Measurements from ENCODE around the gene WFIKKN1. TPM values are rescaled to one million over a fixed set of nuclear protein-coding genes. Genes with fewer than 3 reads are reported as not detected.
A peak's percentile ranks its signal among the peaks of the same experiment; 100 is the strongest.

The WFIKKN1 gene
- total RNA-seq, 1 donor from 2014 or later = 1.5 TPM

GRCh38 chr16:676565-676902, 45.7 kb downstream of the WFIKKN1 start:
- peaks cover 22% of the 10 kb centered on the region for H3K36me3 ChIP-seq
- ATAC-seq (no peak), DNase-seq (no peak)
- H3K4me3 ChIP-seq = no peak overlapping the region
- TF ChIP-seq CTCF (IDR thresholded peaks at IDR 0.05) = no peak
- no peaks in the 10 kb centered on the region for H3K27me3 ChIP-seq
- no peak overlapping the region for H3K27ac ChIP-seq
- intact Hi-C loops (cut with DNase I) = no loop called here
- no peaks in the 10 kb centered on the region for H3K9me3 ChIP-seq
- H3K4me1 ChIP-seq = peaks cover 18% of the 10 kb centered on the region

GRCh38 chr16:676913-677312, 46.1 kb downstream of the WFIKKN1 start:
- TF ChIP-seq CTCF (IDR thresholded peaks at IDR 0.05) = no peak
- intact Hi-C loops (cut with DNase I) = no loop called here
- no peaks in the 10 kb centered on the region for H3K27me3 ChIP-seq
- DNase-seq = peak; percentile 87
- H3K4me1 ChIP-seq = peaks cover 22% of the 10 kb centered on the region
- no peaks in the 10 kb centered on the region for H3K9me3 ChIP-seq
- peaks cover 22% of the 10 kb centered on the region for H3K36me3 ChIP-seq
- no peak overlapping the region for H3K27ac ChIP-seq
- no peak overlapping the region for H3K4me3 ChIP-seq
- no peak for ATAC-seq

- intact Hi-C loops (cut with DNase I) = no loop called here
- DNase-seq (no peak), ATAC-seq (no peak)
- H3K36me3 ChIP-seq = peaks cover 22% of the 10 kb centered on the region
- peaks cover 23% of the 10 kb centered on the region for H3K4me1 ChIP-seq
- no peak for TF ChIP-seq CTCF (IDR thresholded peaks at IDR 0.05)
- no peak overlapping the region for H3K27ac ChIP-seq
- H3K4me3 ChIP-seq = no peak overlapping the region
- no peaks in the 10 kb centered on the region for H3K27me3 ChIP-seq
- H3K9me3 ChIP-seq = no peaks in the 10 kb centered on the region
These were observed 46.8 kb downstream of the WFIKKN1 start for GRCh38 chr16:677316-678190.

GRCh38 chr16:678209-678857, 47.5 kb downstream of the WFIKKN1 start:
- no peak overlapping the region for H3K27ac ChIP-seq
- H3K4me3 ChIP-seq = no peak overlapping the region
- H3K4me1 ChIP-seq = peaks cover 27% of the 10 kb centered on the region
- no peaks in the 10 kb centered on the region for H3K9me3 ChIP-seq
- ATAC-seq = no peak
- H3K27me3 ChIP-seq = no peaks in the 10 kb centered on the region
- peaks cover 20% of the 10 kb centered on the region for H3K36me3 ChIP-seq
- DNase-seq = no peak
- TF ChIP-seq CTCF (IDR thresholded peaks at IDR 0.05) = no peak
- intact Hi-C loops (cut with DNase I) = no loop called here

DNA sequence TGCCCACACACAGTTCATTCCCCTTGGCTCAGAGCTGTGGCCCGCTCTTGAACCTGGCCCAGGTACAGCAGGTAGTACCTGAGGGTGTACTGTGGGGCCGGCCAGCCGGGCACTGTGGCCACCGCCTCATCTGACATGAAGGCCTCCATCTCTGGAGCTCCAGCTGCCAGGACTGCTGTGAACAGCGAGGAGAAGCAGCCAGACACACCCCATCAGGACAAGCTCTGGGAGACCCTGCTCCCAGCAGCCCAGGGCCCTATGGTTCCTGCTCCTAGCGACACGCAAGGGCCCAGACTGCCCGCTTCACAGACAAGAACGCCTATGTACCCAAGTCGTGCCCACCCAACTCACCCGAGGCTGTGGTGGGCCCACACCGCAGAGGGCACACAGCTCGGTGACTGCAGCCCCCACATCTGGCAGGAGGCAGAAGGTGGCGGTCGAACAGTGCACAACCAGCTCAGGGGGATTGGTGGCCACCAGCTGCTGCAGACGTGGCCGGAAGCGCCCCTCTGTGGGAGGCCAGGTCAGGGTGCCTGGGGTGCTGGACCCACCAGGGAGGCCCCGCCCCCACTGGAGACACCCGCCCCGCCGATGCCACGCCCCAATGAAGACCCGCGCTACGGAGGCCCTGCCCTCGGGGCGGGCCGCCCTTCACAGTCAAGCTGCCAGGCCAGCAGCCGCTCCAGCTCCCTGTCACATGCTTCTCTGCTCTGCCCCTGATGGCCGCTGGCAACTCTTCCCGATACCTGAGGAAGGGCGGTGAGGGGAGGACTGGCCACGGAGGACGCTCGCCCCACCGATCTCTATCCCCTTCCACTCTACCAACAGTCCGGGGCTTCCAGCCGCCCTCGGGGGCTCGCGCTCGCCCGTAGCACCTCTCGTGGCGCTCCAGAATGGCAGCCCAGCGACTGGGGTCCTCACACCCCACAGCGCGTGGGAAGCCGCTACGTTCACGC, 48.4 kb downstream of the WFIKKN1 start:
- Histone ChIP-seq H3K4me1 (peaks cover 31% of the 10 kb centered on the region), H3K27ac (peak overlapping the region; percentile 77), H3K27me3 (no peaks in the 10 kb centered on the region), H3K4me3 (peak overlapping the region; percentile 70), H3K36me3 (peaks cover 17% of the 10 kb centered on the region), H3K9me3 (no peaks in the 10 kb centered on the region)
- DNase-seq (peak; percentile 86), ATAC-seq (peak; percentile 13)
- intact Hi-C loops (cut with DNase I) = no loop called here
- no peak for TF ChIP-seq CTCF (IDR thresholded peaks at IDR 0.05)
